Activated CD8-positive, alpha-beta T cell treated with anti-CD3 and anti-CD28 coated beads for 36 hours (primary cell): ENCODE data around the gene BAD. TPM values are rescaled to one million over a fixed set of nuclear protein-coding genes. Genes with fewer than 3 reads are reported as not detected.

Source experiments
- ATAC-seq: fragments of 200-7000 bp; cut with Tn5 transposase; one replicate; pipeline ENCODE4 v1.10.0; 2021; ENCODE audit warnings: mild to moderate bottlenecking, moderate library complexity
- CTCF ChIA-PET: fragments of 350-600 bp; sonication (Branson Sonifier 250); formaldehyde crosslinking; loops from one replicate; lab custom pipeline; 2021; ENCODE audit warnings: antibody characterized with exemption; lab: Charles Lee
- POLR2A ChIA-PET: fragments of 350-600 bp; sonication (Branson Sonifier 250); formaldehyde crosslinking; loops from one replicate; lab custom pipeline; 2021; ENCODE audit warnings: antibody characterized with exemption; lab: Charles Lee
- DNase-seq: peaks from one replicate; pipeline ENCODE4 v3.0.0-alpha.2; 2020
- H3K27ac Mint-ChIP-seq: one replicate; pipeline ENCODE4 v1.8.0; 2021; ENCODE audit warnings: mild to moderate bottlenecking, mixed read lengths
- H3K27me3 Mint-ChIP-seq: one replicate; pipeline ENCODE4 v1.8.0; 2021; ENCODE audit warnings: mixed read lengths
- H3K36me3 Mint-ChIP-seq: one replicate; pipeline ENCODE4 v1.8.0; 2021; ENCODE audit warnings: low read depth, mixed read lengths
- H3K4me1 Mint-ChIP-seq: one replicate; pipeline ENCODE4 v1.8.0; 2021; ENCODE audit warnings: low read depth, mixed read lengths
- H3K4me3 Mint-ChIP-seq: one replicate; pipeline ENCODE4 v1.8.0; 2021; ENCODE audit warnings: mild to moderate bottlenecking, moderate library complexity, mixed read lengths
- H3K9me3 Mint-ChIP-seq: one replicate; pipeline ENCODE4 v1.8.0; 2021; ENCODE audit warnings: mixed read lengths
- CTCF ChIP-seq: fragments of 200-600 bp; IDR thresholded peaks from one replicate; pipeline ENCODE4 v1.8.0; 2022; ENCODE audit warnings: antibody characterized with exemption, mild to moderate bottlenecking
- intact Hi-C: fragments of 100-400 bp; cut with micrococcal nuclease; formaldehyde crosslinking; loops from one replicate; pipeline ENCODE4 v1.10.0; 2022
- total RNA-seq, 2 experiments: library from RNA; stranded (reverse); gene quantifications; one replicate each; pipeline ENCODE4 v1.2.3, GENCODE V29; 2021

The BAD gene
- total RNA-seq, 2 experiments from 2014 or later, result 17.2 to 17.7 TPM

GRCh38 chr11:64232182-64232966 lies 52.1 kb downstream of the BAD start:
- DNase-seq (no peak), ATAC-seq (no peak)
- no peak for TF ChIP-seq CTCF
- intact Hi-C loops, result no loop called here
- Mint-ChIP-seq H3K27me3 (no peaks in the 10 kb centered on the region), H3K9me3 (no peaks in the 10 kb centered on the region), H3K4me1 (peaks cover 31% of the 10 kb centered on the region), H3K4me3 (peak overlapping the region; percentile 81), H3K27ac (peak overlapping the region; percentile 11), H3K36me3 (peaks cover 14% of the 10 kb centered on the region)
- ChIA-PET CTCF (interaction anchor here (0.9 to 1.6 kb wide), 3 partner anchors 16 to 72 kb away, joined by 3 to 9 read pairs (median 4); no protein-coding TSS in a partner anchor), POLR2A (interaction anchor here (0.8 to 4.6 kb wide), 11 partner anchors 7 to 84 kb away, joined by 3 to 39 read pairs (median 5); partner anchors contain the start of gene FERMT3)

DNA sequence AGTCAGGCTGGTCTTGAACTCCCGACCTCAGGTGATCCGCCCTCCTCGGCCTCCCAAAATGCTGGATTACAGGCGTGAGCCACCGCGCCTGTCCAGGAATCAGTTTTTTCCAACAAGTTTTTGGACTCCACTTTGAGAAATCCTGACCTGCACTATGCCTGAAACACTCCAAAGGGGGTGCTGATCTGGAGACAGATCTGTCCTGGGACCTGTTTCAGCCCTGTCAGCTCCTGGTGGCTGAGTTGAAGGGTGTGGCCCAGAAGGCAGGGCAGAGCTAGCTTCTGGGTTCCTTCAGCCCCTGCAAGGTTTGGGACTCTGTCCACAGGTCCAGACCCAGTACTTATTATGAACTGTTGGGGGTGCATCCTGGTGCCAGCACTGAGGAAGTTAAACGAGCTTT lies 52.9 kb downstream of the BAD start:
- no peak for TF ChIP-seq CTCF
- no peaks in the 10 kb centered on the region for H3K27me3 Mint-ChIP-seq
- H3K27ac Mint-ChIP-seq, result no peak overlapping the region
- no peak for DNase-seq
- no peak for ATAC-seq
- H3K4me3 Mint-ChIP-seq, result peak overlapping the region; percentile 81
- H3K4me1 Mint-ChIP-seq, result peaks cover 34% of the 10 kb centered on the region
- ChIA-PET POLR2A (interaction anchor here (0.8 to 4.6 kb wide), 9 partner anchors 8 to 85 kb away, joined by 3 to 39 read pairs (median 4); partner anchors contain the start of gene FERMT3), CTCF (interaction anchor here (0.9 to 1.5 kb wide), 3 partner anchors 15 to 40 kb away, joined by 3 to 5 read pairs (median 3); no protein-coding TSS in a partner anchor)
- H3K9me3 Mint-ChIP-seq, result no peaks in the 10 kb centered on the region
- H3K36me3 Mint-ChIP-seq, result peaks cover 13% of the 10 kb centered on the region
- intact Hi-C loops, result no loop called here

GRCh38 chr11:64230985-64231365 lies 53.5 kb downstream of the BAD start:
- Mint-ChIP-seq H3K4me1 (peaks cover 34% of the 10 kb centered on the region), H3K4me3 (peak overlapping the region; percentile 81), H3K27me3 (no peaks in the 10 kb centered on the region), H3K36me3 (peaks cover 13% of the 10 kb centered on the region), H3K27ac (peak overlapping the region; percentile 83), H3K9me3 (no peaks in the 10 kb centered on the region)
- ChIA-PET POLR2A (interaction anchor here (1.0 to 4.6 kb wide), 6 partner anchors 9 to 44 kb away, joined by 3 to 39 read pairs (median 4); partner anchors contain the start of gene FERMT3), CTCF (interaction anchor here (1.1 to 1.5 kb wide), 4 partner anchors 26 to 73 kb away, joined by 3 to 5 read pairs (median 4); no protein-coding TSS in a partner anchor)
- no peak for DNase-seq
- no peak for ATAC-seq
- TF ChIP-seq CTCF, result no peak
- intact Hi-C loops, result no loop called here

DNA sequence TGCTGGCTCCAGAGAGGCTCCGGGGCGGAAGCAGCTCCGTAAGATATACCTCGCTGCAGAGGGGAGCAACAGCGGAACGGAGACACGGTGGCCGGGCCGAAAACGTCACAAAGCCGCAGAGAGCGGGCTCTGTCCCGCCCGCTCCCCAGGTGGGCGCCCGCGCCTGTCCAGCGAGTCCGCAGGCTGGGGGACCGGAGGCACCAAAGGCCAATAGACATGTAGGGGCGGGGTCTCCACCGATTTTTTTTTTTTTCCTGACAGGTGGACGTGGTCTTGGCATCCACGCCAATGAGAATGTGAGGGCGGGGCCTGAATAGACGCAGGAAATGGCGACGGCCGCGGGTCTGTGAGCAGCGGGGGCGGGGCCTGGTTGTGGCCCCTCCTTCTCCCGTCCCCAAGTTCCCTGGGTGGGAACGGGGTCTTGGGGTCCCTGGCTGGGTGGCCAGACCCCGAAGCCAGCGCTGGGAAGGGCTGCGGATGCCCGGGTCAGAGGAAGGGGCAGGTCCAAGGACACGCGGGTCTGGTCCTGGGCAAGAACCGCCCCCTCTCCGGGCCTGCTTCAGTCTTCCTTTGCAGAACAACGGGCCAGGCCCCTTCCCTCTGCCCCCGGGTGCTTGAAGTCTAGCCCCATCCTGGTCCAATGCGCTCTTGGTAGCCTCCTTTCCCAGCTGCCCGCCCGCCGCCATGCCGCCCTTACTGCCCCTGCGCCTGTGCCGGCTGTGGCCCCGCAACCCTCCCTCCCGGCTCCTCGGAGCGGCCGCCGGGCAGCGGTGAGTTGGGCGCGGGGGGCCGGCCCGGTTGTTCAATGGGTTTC lies 54.1 kb downstream of the BAD start, which contains the start of gene DNAJC4:
DNAJC4 (plus strand) TSS at position 378 of the 814 bp plus-strand sequence; CDS start at position 685, 307 bp downstream.
- DNase-seq (peak; percentile 95), ATAC-seq (peak; percentile 60)
- intact Hi-C loops, result no loop called here
- peaks cover 9% of the 10 kb centered on the region for H3K36me3 Mint-ChIP-seq
- ChIA-PET POLR2A (interaction anchor here (1.0 to 4.6 kb wide), 6 partner anchors 9 to 45 kb away, joined by 3 to 39 read pairs (median 4); partner anchors contain the start of gene FERMT3), CTCF (interaction anchor here (1.1 to 1.5 kb wide), 4 partner anchors 26 to 74 kb away, joined by 3 to 5 read pairs (median 4); no protein-coding TSS in a partner anchor)
- peak within 1 kb of the TSS; percentile 83 for H3K27ac Mint-ChIP-seq
- no peaks in the 10 kb centered on the region for H3K27me3 Mint-ChIP-seq
- peaks cover 29% of the 10 kb centered on the region for H3K4me1 Mint-ChIP-seq
- no peak for TF ChIP-seq CTCF
- H3K4me3 Mint-ChIP-seq, result peak within 1 kb of the TSS; percentile 81
- no peaks in the 10 kb centered on the region for H3K9me3 Mint-ChIP-seq
